ENCODE data around the gene LMOD1. TPM values are rescaled to one million over a fixed set of nuclear protein-coding genes. Genes with fewer than 3 reads are reported as not detected.
"Not testable (repeated sequence)": the region's sequence is repeated elsewhere in the genome, so short reads cannot be mapped to it uniquely, and the experiment has no call there.

Gene LMOD1
- total RNA-seq, 1 donor from 2014 or later, result 0.37 TPM

GRCh38 chr1:201861448-201861847 is 84.9 kb downstream of the LMOD1 start:
- Histone ChIP-seq H3K4me1 (no peaks in the 10 kb centered on the region), H3K27ac (no peak overlapping the region), H3K27me3 (no peaks in the 10 kb centered on the region), H3K4me2 (no peak overlapping the region), H3K36me3 (peaks cover 30% of the 10 kb centered on the region), H3K4me3 (no peak overlapping the region), H3F3A (ENCODE audit: low read depth) (peaks cover 28% of the 10 kb centered on the region), H3K9ac (no peak overlapping the region), H3K9me3 (ENCODE audit: low read depth) (no peaks in the 10 kb centered on the region), H4K20me1 (ENCODE audit: low read depth) (peaks cover 8% of the 10 kb centered on the region), H2AFZ (replicated peaks) (no peak overlapping the region), H3K79me2 (ENCODE audit: low read depth) (peaks cover 3% of the 10 kb centered on the region)
- Mint-ChIP-seq H3K4me1 (no peaks in the 10 kb centered on the region), H3K27ac (no peak overlapping the region), H3K36me3 (peaks cover 28% of the 10 kb centered on the region), H3K9me3 (no peaks in the 10 kb centered on the region), H3K4me3 (no peak overlapping the region), H3K27me3 (ENCODE audit: insufficient read depth, low read depth) (no peaks in the 10 kb centered on the region)
- TF ChIP-seq EZH2 (IDR thresholded peaks at IDR 0.05) (no peak), CTCF (IDR thresholded peaks at IDR 0.05) (no peak), EZH2phosphoT487 (IDR thresholded peaks at IDR 0.05) (no peak)
- no peak for DNase-seq (ENCODE audit: low spot score)

- TF ChIP-seq EZH2 (IDR thresholded peaks at IDR 0.05), result no peak
- no peak for TF ChIP-seq CTCF (IDR thresholded peaks at IDR 0.05)
- no peak for TF ChIP-seq EZH2phosphoT487 (IDR thresholded peaks at IDR 0.05)
- peaks cover 33% of the 10 kb centered on the region for H3K36me3 ChIP-seq
Observed at GRCh38 chr1:201859424-201859823, 86.9 kb downstream of the LMOD1 start.

GRCh38 chr1:201856722-201857121 is 89.6 kb downstream of the LMOD1 start:
- DNase-seq (ENCODE audit: low spot score); H3K4me3 Mint-ChIP-seq; H3K4me2 ChIP-seq; H4K20me1 ChIP-seq (ENCODE audit: low read depth); H2AFZ ChIP-seq (replicated peaks); H3K4me1 Mint-ChIP-seq; H3K27me3 ChIP-seq; H3K4me1 ChIP-seq; H3K27ac Mint-ChIP-seq; H3K9me3 Mint-ChIP-seq; H3K4me3 ChIP-seq; H3K27me3 Mint-ChIP-seq (ENCODE audit: insufficient read depth, low read depth); H3K27ac ChIP-seq; H3K9ac ChIP-seq; H3K79me2 ChIP-seq (ENCODE audit: low read depth); H3K9me3 ChIP-seq (ENCODE audit: low read depth): not testable (repeated sequence)
- Histone ChIP-seq H3F3A (ENCODE audit: low read depth) (peaks cover 22% of the 10 kb centered on the region), H3K36me3 (peaks cover 35% of the 10 kb centered on the region)
- peaks cover 48% of the 10 kb centered on the region for H3K36me3 Mint-ChIP-seq

More at GRCh38 chr1:201859424-201859823, 86.9 kb downstream of the LMOD1 start:
- H2AFZ ChIP-seq (replicated peaks), result no peak overlapping the region
- H3K4me3 ChIP-seq, result no peak overlapping the region
- H3K4me3 Mint-ChIP-seq, result no peak overlapping the region
- no peaks in the 10 kb centered on the region for H3K27me3 ChIP-seq
- H3K4me1 Mint-ChIP-seq, result no peaks in the 10 kb centered on the region
- no peak overlapping the region for H3K9ac ChIP-seq
- H3K27ac ChIP-seq, result no peak overlapping the region
- H3K27me3 Mint-ChIP-seq (ENCODE audit: insufficient read depth, low read depth), result no peaks in the 10 kb centered on the region
- H3K27ac Mint-ChIP-seq, result no peak overlapping the region
- DNase-seq (ENCODE audit: low spot score), result no peak
- H3K79me2 ChIP-seq (ENCODE audit: low read depth), result peaks cover 3% of the 10 kb centered on the region
- no peak overlapping the region for H3K4me2 ChIP-seq
- H3K9me3 Mint-ChIP-seq, result no peaks in the 10 kb centered on the region
- H3K36me3 Mint-ChIP-seq, result peaks cover 42% of the 10 kb centered on the region
- no peaks in the 10 kb centered on the region for H3K9me3 ChIP-seq (ENCODE audit: low read depth)
- peaks cover 8% of the 10 kb centered on the region for H4K20me1 ChIP-seq (ENCODE audit: low read depth)
- peaks cover 32% of the 10 kb centered on the region for H3F3A ChIP-seq (ENCODE audit: low read depth)
- H3K4me1 ChIP-seq, result no peaks in the 10 kb centered on the region

- peaks cover 32% of the 10 kb centered on the region for H3K36me3 ChIP-seq
- H3K27me3 Mint-ChIP-seq (ENCODE audit: insufficient read depth, low read depth), result no peaks in the 10 kb centered on the region
Observed at GRCh38 chr1:201851949-201852348, 94.4 kb downstream of the LMOD1 start.

More at GRCh38 chr1:201851949-201852348, 94.4 kb downstream of the LMOD1 start:
- Histone ChIP-seq H3K4me1 (no peaks in the 10 kb centered on the region), H3K27ac (no peak overlapping the region), H3K4me2 (no peak overlapping the region), H3K27me3 (no peaks in the 10 kb centered on the region), H3K9ac (no peak overlapping the region), H3F3A (ENCODE audit: low read depth) (peaks cover 11% of the 10 kb centered on the region), H3K9me3 (ENCODE audit: low read depth) (no peaks in the 10 kb centered on the region), H2AFZ (replicated peaks) (no peak overlapping the region), H3K79me2 (ENCODE audit: low read depth) (peaks cover 24% of the 10 kb centered on the region), H4K20me1 (ENCODE audit: low read depth) (peaks cover 23% of the 10 kb centered on the region), H3K4me3 (no peak overlapping the region)
- no peak for DNase-seq (ENCODE audit: low spot score)
- peaks cover 42% of the 10 kb centered on the region for H3K36me3 Mint-ChIP-seq
- no peak overlapping the region for H3K27ac Mint-ChIP-seq
- H3K4me1 Mint-ChIP-seq, result no peaks in the 10 kb centered on the region
- no peaks in the 10 kb centered on the region for H3K9me3 Mint-ChIP-seq
- TF ChIP-seq EZH2 (IDR thresholded peaks at IDR 0.05), result no peak
- no peak for TF ChIP-seq CTCF (IDR thresholded peaks at IDR 0.05)
- TF ChIP-seq EZH2phosphoT487 (IDR thresholded peaks at IDR 0.05), result no peak
- H3K4me3 Mint-ChIP-seq, result no peak overlapping the region
